Activated CD4-positive, alpha-beta memory T cell treated with anti-CD3 and anti-CD28 coated beads, Interleukin-2, amount 10 ng/mL, durations not matched to agents 7 days and 5 days (primary cell): ENCODE data around the gene RCAN1. TPM values are rescaled to one million over a fixed set of nuclear protein-coding genes. Genes with fewer than 3 reads are reported as not detected.

Experiments used
- CTCF ChIA-PET: fragments of 350-600 bp; sonication (Branson Sonifier 250); formaldehyde crosslinking; loops from one replicate; lab custom pipeline; 2021; ENCODE audit warnings: antibody characterized with exemption, inconsistent platforms; lab: Charles Lee
- POLR2A ChIA-PET: fragments of 350-600 bp; sonication (Branson Sonifier 250); formaldehyde crosslinking; loops from one replicate; lab custom pipeline; 2021; ENCODE audit warnings: antibody characterized with exemption; lab: Charles Lee
- DNase-seq: peaks from one replicate; pipeline ENCODE4 v3.0.0-alpha.2; 2020
- H3K27ac Mint-ChIP-seq: one replicate; pipeline ENCODE4 v1.8.0; 2021; ENCODE audit warnings: mild to moderate bottlenecking, mixed read lengths
- H3K27me3 Mint-ChIP-seq: one replicate; pipeline ENCODE4 v1.8.0; 2021; ENCODE audit warnings: mixed read lengths
- H3K36me3 Mint-ChIP-seq: one replicate; pipeline ENCODE4 v1.8.0; 2021; ENCODE audit warnings: low read depth, mixed read lengths
- H3K4me1 Mint-ChIP-seq: one replicate; pipeline ENCODE4 v1.8.0; 2021; ENCODE audit warnings: mixed read lengths
- H3K4me3 Mint-ChIP-seq: one replicate; pipeline ENCODE4 v1.8.0; 2021; ENCODE audit warnings: mild to moderate bottlenecking, mixed read lengths
- H3K9me3 Mint-ChIP-seq: one replicate; pipeline ENCODE4 v1.8.0; 2021; ENCODE audit warnings: mixed read lengths
- total RNA-seq, 2 experiments: library from RNA; stranded (reverse); gene quantifications; one replicate each; pipeline ENCODE4 v1.2.3, GENCODE V29; 2021

RCAN1 gene
- total RNA-seq = 1 to 10 TPM; 8.3 to 8.8 TPM

GRCh38 chr21:34614628-34615486, at the start of gene RCAN1:
RCAN1 (minus strand) TSS chr21:34615113; CDS start chr21:34615011, 102 bp downstream.
- Mint-ChIP-seq H3K36me3 (no peaks in the 10 kb centered on the region), H3K27ac (peak within 1 kb of the TSS; percentile 72), H3K9me3 (no peaks in the 10 kb centered on the region), H3K27me3 (peaks cover 24% of the 10 kb centered on the region), H3K4me1 (peaks cover 22% of the 10 kb centered on the region), H3K4me3 (peak within 1 kb of the TSS; percentile 87)
- DNase-seq = peak; percentile 90
- POLR2A ChIA-PET = interaction anchor here (0.6 to 1.3 kb wide), 2 partner anchors 13 to 669 kb away, joined by 3 to 4 read pairs; no protein-coding TSS in a partner anchor
- CTCF ChIA-PET = interaction anchor here (0.9 to 1.8 kb wide), 4 partner anchors 12 to 253 kb away, joined by 3 to 7 read pairs (median 4); no protein-coding TSS in a partner anchor

- Mint-ChIP-seq H3K36me3 (peaks cover 3% of the 10 kb centered on the region), H3K4me3 (no peak overlapping the region), H3K4me1 (no peaks in the 10 kb centered on the region), H3K27ac (no peak overlapping the region), H3K27me3 (peaks cover 65% of the 10 kb centered on the region), H3K9me3 (peaks cover 18% of the 10 kb centered on the region)
- DNase-seq = no peak
- POLR2A ChIA-PET = no interaction called here
- CTCF ChIA-PET = no interaction called here
These were observed 46.9 kb upstream of the RCAN1 start for GRCh38 chr21:34661848-34662247.

GRCh38 chr21:34653522-34653921, 38.6 kb upstream of the RCAN1 start:
- H3K9me3 Mint-ChIP-seq = peaks cover 5% of the 10 kb centered on the region
- peaks cover 50% of the 10 kb centered on the region for H3K27me3 Mint-ChIP-seq
- ChIA-PET POLR2A (no interaction called here), CTCF (no interaction called here)
- no peak overlapping the region for H3K27ac Mint-ChIP-seq
- no peak overlapping the region for H3K4me3 Mint-ChIP-seq
- no peak for DNase-seq
- no peaks in the 10 kb centered on the region for H3K36me3 Mint-ChIP-seq
- H3K4me1 Mint-ChIP-seq = peaks cover 2% of the 10 kb centered on the region

GRCh38 chr21:34651642-34652041, 36.7 kb upstream of the RCAN1 start:
- Mint-ChIP-seq H3K27me3 (peaks cover 39% of the 10 kb centered on the region), H3K4me1 (peaks cover 2% of the 10 kb centered on the region), H3K27ac (no peak overlapping the region), H3K36me3 (no peaks in the 10 kb centered on the region), H3K4me3 (no peak overlapping the region), H3K9me3 (peaks cover 5% of the 10 kb centered on the region)
- DNase-seq = no peak
- ChIA-PET POLR2A (no interaction called here), CTCF (no interaction called here)

GRCh38 chr21:34650861-34651431, 36.0 kb upstream of the RCAN1 start:
- POLR2A ChIA-PET = no interaction called here
- Mint-ChIP-seq H3K4me3 (no peak overlapping the region), H3K9me3 (peaks cover 5% of the 10 kb centered on the region)

GRCh38 chr21:34649400-34649799, 34.5 kb upstream of the RCAN1 start:
- ChIA-PET POLR2A (no interaction called here), CTCF (interaction anchor here (1.0 kb wide), 1 partner anchor 43 kb away, joined by 4 read pairs; no protein-coding TSS in a partner anchor)
- Mint-ChIP-seq H3K4me1 (peaks cover 2% of the 10 kb centered on the region), H3K9me3 (peaks cover 3% of the 10 kb centered on the region), H3K36me3 (no peaks in the 10 kb centered on the region), H3K27me3 (peaks cover 31% of the 10 kb centered on the region), H3K27ac (no peak overlapping the region), H3K4me3 (no peak overlapping the region)
- no peak for DNase-seq

More at GRCh38 chr21:34650861-34651431, 36.0 kb upstream of the RCAN1 start:
- Mint-ChIP-seq H3K27ac (no peak overlapping the region), H3K36me3 (no peaks in the 10 kb centered on the region), H3K27me3 (peaks cover 36% of the 10 kb centered on the region), H3K4me1 (peaks cover 2% of the 10 kb centered on the region)
- CTCF ChIA-PET = interaction anchor here (0.7 kb wide), 1 partner anchor 96 kb away, joined by 3 read pairs; no protein-coding TSS in a partner anchor
- DNase-seq = no peak

- peaks cover 3% of the 10 kb centered on the region for H3K9me3 Mint-ChIP-seq
- H3K27ac Mint-ChIP-seq = no peak overlapping the region
- H3K4me1 Mint-ChIP-seq = peaks cover 2% of the 10 kb centered on the region
- H3K4me3 Mint-ChIP-seq = no peak overlapping the region
- ChIA-PET POLR2A (no interaction called here), CTCF (interaction anchor here (1.0 kb wide), 1 partner anchor 43 kb away, joined by 4 read pairs; no protein-coding TSS in a partner anchor)
- no peak for DNase-seq
- H3K36me3 Mint-ChIP-seq = no peaks in the 10 kb centered on the region
- H3K27me3 Mint-ChIP-seq = peaks cover 28% of the 10 kb centered on the region
These were observed 33.9 kb upstream of the RCAN1 start for GRCh38 chr21:34648739-34649297.

GRCh38 chr21:34647555-34647954, 32.6 kb upstream of the RCAN1 start:
- H3K36me3 Mint-ChIP-seq = no peaks in the 10 kb centered on the region
- H3K4me3 Mint-ChIP-seq = no peak overlapping the region
- CTCF ChIA-PET = no interaction called here
- peaks cover 4% of the 10 kb centered on the region for H3K4me1 Mint-ChIP-seq
- DNase-seq = no peak
- H3K9me3 Mint-ChIP-seq = no peaks in the 10 kb centered on the region
- peaks cover 23% of the 10 kb centered on the region for H3K27me3 Mint-ChIP-seq
- POLR2A ChIA-PET = no interaction called here
- H3K27ac Mint-ChIP-seq = no peak overlapping the region

- no peak overlapping the region for H3K27ac Mint-ChIP-seq
- CTCF ChIA-PET = no interaction called here
- DNase-seq = no peak
- H3K4me3 Mint-ChIP-seq = no peak overlapping the region
- no peaks in the 10 kb centered on the region for H3K9me3 Mint-ChIP-seq
- POLR2A ChIA-PET = no interaction called here
- H3K27me3 Mint-ChIP-seq = peaks cover 11% of the 10 kb centered on the region
- H3K4me1 Mint-ChIP-seq = peaks cover 26% of the 10 kb centered on the region
- H3K36me3 Mint-ChIP-seq = peaks cover 4% of the 10 kb centered on the region
These were observed 29.9 kb upstream of the RCAN1 start for GRCh38 chr21:34644825-34645224.

- no peak overlapping the region for H3K4me3 Mint-ChIP-seq
- ChIA-PET POLR2A (no interaction called here), CTCF (no interaction called here)
- H3K27ac Mint-ChIP-seq = no peak overlapping the region
- no peaks in the 10 kb centered on the region for H3K9me3 Mint-ChIP-seq
- DNase-seq = no peak
- peaks cover 7% of the 10 kb centered on the region for H3K36me3 Mint-ChIP-seq
- no peaks in the 10 kb centered on the region for H3K27me3 Mint-ChIP-seq
- peaks cover 40% of the 10 kb centered on the region for H3K4me1 Mint-ChIP-seq
These were observed 27.5 kb upstream of the RCAN1 start for GRCh38 chr21:34642211-34643075.

GRCh38 chr21:34640858-34641257, 25.9 kb upstream of the RCAN1 start:
- H3K27ac Mint-ChIP-seq = peak overlapping the region; percentile 81
- CTCF ChIA-PET = interaction anchor here (1.5 kb wide), 1 partner anchor 9 kb away, joined by 4 read pairs; no protein-coding TSS in a partner anchor
- H3K36me3 Mint-ChIP-seq = peaks cover 7% of the 10 kb centered on the region
- no peak for DNase-seq
- peak overlapping the region; percentile 61 for H3K4me3 Mint-ChIP-seq
- H3K9me3 Mint-ChIP-seq = no peaks in the 10 kb centered on the region
- POLR2A ChIA-PET = interaction anchor here (1.6 kb wide), 1 partner anchor 38 kb away, joined by 3 read pairs; no protein-coding TSS in a partner anchor
- H3K4me1 Mint-ChIP-seq = peaks cover 41% of the 10 kb centered on the region
- peaks cover 4% of the 10 kb centered on the region for H3K27me3 Mint-ChIP-seq
